ELR (cell line): ENCODE results near the gene CHTF18.
A peak's percentile ranks its signal among the peaks of the same experiment; 100 is the strongest.

ENCODE experiments used
- DNase-seq: peaks from one replicate; pipeline ENCODE4 v3.0.0-alpha.2; 2015; ENCODE audit warnings: low read depth

CHTF18 gene

DNA sequence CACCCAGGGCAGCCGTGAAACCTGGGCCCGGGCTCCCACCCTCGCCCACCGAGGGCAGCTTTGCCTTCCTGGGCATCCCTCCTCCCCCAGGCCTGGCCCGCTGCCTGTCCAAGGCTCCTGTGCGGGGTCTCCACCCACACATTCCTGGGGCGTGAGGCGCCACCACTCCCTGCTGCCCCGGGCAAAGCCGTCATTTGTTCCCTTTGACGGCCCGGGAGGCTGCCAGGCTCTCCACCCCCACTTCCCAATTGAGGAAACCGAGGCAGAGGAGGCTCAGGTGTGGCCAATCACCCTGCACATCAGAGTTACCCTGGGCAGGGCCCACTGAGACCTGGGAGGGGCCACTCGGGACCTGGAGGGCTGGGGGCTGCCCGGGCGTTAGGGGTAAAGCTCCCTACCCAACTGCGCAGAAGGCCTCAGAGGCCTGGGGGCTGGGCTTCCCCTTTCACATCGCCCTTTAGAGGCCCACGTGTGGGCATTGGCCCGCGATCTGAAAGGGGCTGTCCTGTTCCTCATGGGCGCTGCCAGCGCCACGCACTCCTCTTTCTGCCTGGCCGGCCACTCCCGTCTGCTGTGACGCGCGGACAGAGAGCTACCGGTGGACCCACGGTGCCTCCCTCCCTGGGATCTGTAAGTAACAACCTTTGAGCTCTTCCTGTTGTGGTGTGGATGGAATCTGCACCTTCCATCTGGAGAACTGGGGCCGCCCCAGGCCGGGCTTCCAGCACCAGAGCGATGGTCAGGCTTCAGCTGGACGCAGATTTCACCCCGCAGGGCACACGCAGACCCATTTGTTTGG is 27.7 kb upstream of the CHTF18 start, which contains the start of gene MSLN:
MSLN (plus strand) TSS at position 190 of the 799 bp plus-strand sequence. CDS start 1,947 bp downstream, outside the sequence.
- peak; percentile 77 for DNase-seq

- DNase-seq, result no peak
Measured at GRCh38 chr16:761625-762513, 26.6 kb upstream of the CHTF18 start.

GRCh38 chr16:762595-763268 is 25.7 kb upstream of the CHTF18 start:
- DNase-seq, result no peak

- no peak for DNase-seq
Measured at GRCh38 chr16:763369-764183, 24.8 kb upstream of the CHTF18 start.

GRCh38 chr16:764184-764750 is 24.2 kb upstream of the CHTF18 start:
- no peak for DNase-seq

GRCh38 chr16:764848-765487 is 23.5 kb upstream of the CHTF18 start:
- DNase-seq, result no peak

GRCh38 chr16:765488-765865 is 22.9 kb upstream of the CHTF18 start:
- DNase-seq, result no peak

DNA sequence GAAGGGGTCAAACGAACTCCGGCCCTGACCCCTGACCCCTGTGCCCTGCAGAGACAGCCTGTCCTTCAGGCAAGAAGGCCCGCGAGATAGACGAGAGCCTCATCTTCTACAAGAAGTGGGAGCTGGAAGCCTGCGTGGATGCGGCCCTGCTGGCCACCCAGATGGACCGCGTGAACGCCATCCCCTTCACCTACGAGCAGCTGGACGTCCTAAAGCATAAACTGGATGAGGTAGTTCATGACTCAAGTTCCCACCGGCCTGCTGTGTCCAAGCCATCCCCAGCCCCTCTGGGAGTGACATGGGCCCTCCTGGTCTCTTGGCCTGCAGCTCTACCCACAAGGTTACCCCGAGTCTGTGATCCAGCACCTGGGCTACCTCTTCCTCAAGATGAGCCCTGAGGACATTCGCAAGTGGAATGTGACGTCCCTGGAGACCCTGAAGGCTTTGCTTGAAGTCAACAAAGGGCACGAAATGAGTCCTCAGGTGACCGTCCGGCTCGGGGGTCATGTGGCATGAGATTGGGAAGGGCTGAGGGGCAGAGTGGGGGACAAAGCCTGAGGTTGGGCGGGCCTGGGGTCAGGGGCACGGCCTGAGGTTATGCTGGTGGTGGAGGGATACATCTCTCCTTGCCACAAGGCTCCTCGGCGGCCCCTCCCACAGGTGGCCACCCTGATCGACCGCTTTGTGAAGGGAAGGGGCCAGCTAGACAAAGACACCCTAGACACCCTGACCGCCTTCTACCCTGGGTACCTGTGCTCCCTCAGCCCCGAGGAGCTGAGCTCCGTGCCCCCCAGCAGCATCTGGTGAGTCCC is 22.2 kb upstream of the CHTF18 start:
- DNase-seq, result no peak

DNA sequence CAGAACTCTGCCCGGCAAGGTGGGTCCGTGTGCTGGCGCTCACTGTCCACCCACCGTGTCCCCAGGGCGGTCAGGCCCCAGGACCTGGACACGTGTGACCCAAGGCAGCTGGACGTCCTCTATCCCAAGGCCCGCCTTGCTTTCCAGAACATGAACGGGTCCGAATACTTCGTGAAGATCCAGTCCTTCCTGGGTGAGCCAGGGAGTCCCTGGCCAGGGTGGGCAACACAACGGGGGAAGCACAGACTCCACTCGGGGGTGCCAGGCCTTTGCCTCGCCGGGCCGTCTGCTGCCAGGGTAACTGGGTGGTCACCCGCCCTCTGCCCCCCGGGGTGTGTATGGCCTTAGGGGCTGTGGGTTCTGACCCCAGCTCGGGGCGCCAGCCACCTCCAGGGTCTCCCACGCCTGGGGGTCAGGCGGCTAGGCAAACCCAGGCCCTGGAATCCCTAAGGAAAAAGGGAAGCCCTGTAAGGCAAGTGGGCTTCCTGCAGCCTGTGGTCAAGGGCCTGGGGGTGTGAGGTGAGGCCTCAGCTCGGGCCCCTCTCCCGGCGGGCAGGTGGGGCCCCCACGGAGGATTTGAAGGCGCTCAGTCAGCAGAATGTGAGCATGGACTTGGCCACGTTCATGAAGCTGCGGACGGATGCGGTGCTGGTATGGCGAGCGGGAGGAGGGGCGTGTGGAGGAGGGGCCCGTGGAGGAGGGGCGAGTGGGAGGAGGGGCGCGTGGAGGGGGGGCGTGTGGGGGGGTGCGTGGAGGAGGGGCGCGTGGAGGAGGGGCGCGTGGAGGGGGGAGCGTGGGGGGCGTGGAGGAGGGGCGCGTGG is 21.4 kb upstream of the CHTF18 start:
- no peak for DNase-seq

DNA sequence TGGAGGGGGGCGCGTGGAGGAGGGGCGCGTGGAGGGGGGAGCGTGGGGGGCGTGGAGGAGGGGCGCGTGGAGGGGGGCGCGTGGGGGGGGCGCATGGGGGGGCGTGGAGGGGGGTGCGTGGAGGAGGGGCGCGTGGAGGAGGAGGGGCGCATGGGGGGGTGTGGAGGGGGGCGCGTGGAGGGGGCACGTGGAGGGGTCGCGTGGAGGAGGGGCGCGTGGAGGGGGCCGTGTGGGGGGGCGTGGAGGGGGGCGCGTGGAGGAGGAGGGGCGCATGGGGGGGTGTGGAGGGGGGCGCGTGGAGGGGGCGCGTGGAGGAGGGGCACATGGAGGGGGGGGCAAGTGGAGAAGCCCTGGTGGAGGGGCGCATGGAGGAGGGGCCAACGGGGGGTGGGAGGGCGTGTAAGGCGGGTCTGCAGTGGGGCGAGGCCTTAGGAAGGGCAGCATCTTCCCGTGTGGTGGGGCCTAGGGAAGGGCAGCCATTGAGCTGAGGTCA is 20.6 kb upstream of the CHTF18 start:
- no peak for DNase-seq

DNA sequence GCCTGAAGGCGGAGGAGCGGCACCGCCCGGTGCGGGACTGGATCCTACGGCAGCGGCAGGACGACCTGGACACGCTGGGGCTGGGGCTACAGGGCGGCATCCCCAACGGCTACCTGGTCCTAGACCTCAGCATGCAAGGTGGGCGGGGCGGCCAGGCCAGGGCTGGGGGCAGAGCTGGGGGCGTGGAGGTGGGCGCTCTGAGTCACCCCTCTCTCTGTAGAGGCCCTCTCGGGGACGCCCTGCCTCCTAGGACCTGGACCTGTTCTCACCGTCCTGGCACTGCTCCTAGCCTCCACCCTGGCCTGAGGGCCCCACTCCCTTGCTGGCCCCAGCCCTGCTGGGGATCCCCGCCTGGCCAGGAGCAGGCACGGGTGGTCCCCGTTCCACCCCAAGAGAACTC is 20.0 kb upstream of the CHTF18 start:
- DNase-seq, result no peak

GRCh38 chr16:769184-769784 is 19.1 kb upstream of the CHTF18 start:
- no peak for DNase-seq

GRCh38 chr16:769934-770333 is 18.5 kb upstream of the CHTF18 start:
- DNase-seq, result no peak

DNA sequence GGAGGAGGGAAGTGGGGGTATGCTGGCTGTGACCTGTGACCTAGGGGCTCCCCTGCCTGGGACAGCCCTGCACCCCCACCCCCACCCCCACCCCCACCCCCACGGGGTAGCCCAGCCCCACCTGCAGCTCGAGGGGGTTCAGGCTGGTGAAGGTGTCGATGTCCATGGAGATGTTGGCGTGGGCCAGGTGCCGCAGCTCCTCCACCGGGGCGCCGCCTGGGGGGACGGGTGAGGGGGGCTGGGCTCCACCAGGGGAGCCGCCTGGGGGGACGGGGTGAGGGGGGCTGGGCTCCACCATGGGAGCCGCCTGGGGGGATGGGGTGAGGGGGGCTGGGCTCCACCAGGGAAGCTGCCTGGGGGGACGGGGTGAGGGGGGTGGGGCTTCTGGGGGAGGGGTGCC is 18.0 kb upstream of the CHTF18 start:
- DNase-seq, result no peak

GRCh38 chr16:772959-773358 is 15.5 kb upstream of the CHTF18 start:
- DNase-seq, result no peak

DNA sequence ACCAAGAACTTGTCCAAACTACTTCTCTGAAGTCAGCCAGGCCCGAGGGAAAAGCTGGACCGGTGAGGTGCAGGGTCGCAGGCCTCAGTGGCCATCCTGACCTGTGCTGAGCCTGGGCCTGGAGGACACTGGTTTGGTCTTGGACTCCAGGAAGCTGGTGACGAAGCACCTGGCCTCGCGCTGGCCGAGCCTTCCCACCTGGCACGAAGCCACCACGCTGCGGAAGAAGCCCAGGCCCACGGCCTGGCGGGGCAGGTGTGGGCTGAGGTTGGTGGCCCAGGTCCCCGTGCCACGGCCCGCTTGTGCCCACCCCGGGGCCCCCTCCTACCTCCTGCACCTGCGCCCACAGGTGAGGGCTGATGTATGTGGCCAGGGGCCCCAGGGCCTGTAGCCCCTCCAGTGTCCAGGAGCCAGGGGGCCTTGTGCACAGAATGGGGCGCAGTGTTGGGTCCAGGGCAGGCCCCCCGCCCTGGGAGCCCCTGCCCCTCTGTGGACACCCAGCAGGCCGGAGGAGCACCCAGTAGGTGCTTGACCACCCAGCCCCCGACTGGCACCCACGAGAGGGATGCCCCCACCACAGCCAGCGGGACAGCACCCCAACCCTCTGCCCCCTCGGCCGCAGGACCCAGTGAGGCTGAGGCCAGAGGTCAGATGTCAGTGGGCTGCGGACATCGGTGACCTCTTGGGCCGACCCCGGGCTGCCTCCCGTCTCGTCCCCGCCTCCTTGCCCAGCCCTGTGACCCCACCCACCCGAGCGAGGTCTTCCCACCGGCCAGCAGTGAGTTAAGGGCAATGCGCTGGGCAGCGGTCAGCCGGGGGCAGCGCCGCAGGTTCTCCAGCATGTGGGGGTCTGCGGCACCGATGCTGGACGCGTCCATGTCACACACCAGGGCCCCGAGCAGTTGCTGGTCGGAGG is 14.1 kb upstream of the CHTF18 start:
- no peak for DNase-seq

- no peak for DNase-seq
Measured at GRCh38 chr16:775236-775796, 13.1 kb upstream of the CHTF18 start.
